ENCODE data around the gene PLEKHD1.

DNA sequence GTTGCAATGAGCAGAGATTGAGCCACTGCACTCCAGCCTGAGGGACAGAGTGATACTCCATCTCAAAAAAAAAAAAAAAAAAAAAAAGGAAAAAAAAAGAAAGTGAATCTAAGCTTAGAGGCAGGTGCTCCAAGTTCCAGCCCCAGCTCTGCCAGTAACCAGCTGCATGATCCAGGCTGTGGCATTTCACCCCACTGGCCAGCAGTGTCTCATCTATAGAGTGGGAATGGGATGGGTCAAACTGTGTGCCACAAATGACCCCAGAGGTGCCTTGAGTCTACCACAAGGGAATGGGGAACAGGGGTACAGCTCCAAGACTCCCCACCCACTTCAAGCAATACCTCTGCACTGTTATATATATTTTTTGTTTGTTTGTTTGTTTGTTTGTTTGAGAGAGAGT is 5.0 kb downstream of the PLEKHD1 start:
- TF ChIP-seq CTCF (IDR thresholded peaks at IDR 0.05 in 2 of 3, conservative IDR thresholded peaks at IDR 0.05 in 1 of 3; ENCODE audit: borderline replicate concordance in 1 of 3, insufficient read depth in 1 of 3, low read depth in 2 of 3, low read length in 2 of 3) (no peak), POLR2A (IDR thresholded peaks at IDR 0.05; ENCODE audit: borderline replicate concordance, extremely low read depth, insufficient read depth, insufficient read length) (no peak), MAX (IDR thresholded peaks at IDR 0.05) (no peak), CEBPB (IDR thresholded peaks at IDR 0.05; ENCODE audit: low read depth) (no peak)
- TF ChIP-seq, protein P1, sequence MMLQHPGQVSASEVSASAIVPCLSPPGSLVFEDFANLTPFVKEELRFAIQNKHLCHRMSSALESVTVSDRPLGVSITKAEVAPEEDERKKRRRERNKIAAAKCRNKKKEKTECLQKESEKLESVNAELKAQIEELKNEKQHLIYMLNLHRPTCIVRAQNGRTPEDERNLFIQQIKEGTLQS (IDR thresholded peaks at IDR 0.05), result no peak

All from HCT116 (cell line).